HepG2 (cell line): ENCODE data around the gene COMMD8. TPM values are rescaled to one million over a fixed set of nuclear protein-coding genes. Genes with fewer than 3 reads are reported as not detected.

Experiments used
- HINFP ChIP-seq: sonication (generic); formaldehyde crosslinking; IDR thresholded peaks from 2 replicates; pipeline ENCODE4 v1.4.0; 2020; ENCODE audit warnings: low read depth, mild to moderate bottlenecking, missing genetic modification reagents
- HMG20A ChIP-seq: IDR thresholded peaks from 2 replicates; pipeline ENCODE4 v1.6.1; 2016; ENCODE audit warnings: borderline replicate concordance
- HMG20B ChIP-seq: conservative IDR thresholded peaks from 2 replicates; pipeline ENCODE4 v1.6.1; 2016; ENCODE audit warnings: missing genetic modification reagents, missing compliant biosample characterization
- HOXA3 ChIP-seq: sonication (generic); formaldehyde crosslinking; IDR thresholded peaks from 2 replicates; pipeline ENCODE4 v1.5.0; 2020; ENCODE audit warnings: missing genetic modification reagents
- KLF16 ChIP-seq, 2 experiments: sonication (generic) in 1 of 2; formaldehyde crosslinking in 1 of 2; IDR thresholded peaks; 2 replicates each; pipeline versions ENCODE4 v1.6.1 to v1.8.0; 2016 to 2023; ENCODE audit warnings: missing genetic modification reagents in 2 of 2, missing compliant biosample characterization in 1 of 2
- MIER2 ChIP-seq: IDR thresholded peaks from 2 replicates; pipeline ENCODE4 v1.6.1; 2016; ENCODE audit warnings: missing biosample characterization, missing genetic modification reagents
- NR2F2 ChIP-seq: IDR thresholded peaks from 2 replicates; pipeline ENCODE4 v1.6.1; 2012; ENCODE audit warnings: low read depth, inconsistent platforms, borderline replicate concordance
- REPIN1 ChIP-seq: sonication (generic); formaldehyde crosslinking; IDR thresholded peaks from 2 replicates; pipeline ENCODE4 v1.8.0; 2022; ENCODE audit warnings: missing genetic modification reagents, low read depth, mild to moderate bottlenecking, borderline replicate concordance
- SRSF1 ChIP-seq: fragments of 200-400 bp; formaldehyde crosslinking; optimal IDR thresholded peaks from 2 replicates; pipeline ENCODE3; 2017; ENCODE audit warnings: mild to moderate bottlenecking, low read depth, low read length, moderate library complexity
- SRSF4 ChIP-seq: fragments of 200-400 bp; formaldehyde crosslinking; IDR thresholded peaks from one replicate; pipeline ENCODE4 v1.6.1; 2018; ENCODE audit warnings: mild to moderate bottlenecking, low read depth, low read length, moderate library complexity; ENCODE audit not compliant: poor library complexity, severe bottlenecking
- ZNF501 ChIP-seq: sonication (generic); formaldehyde crosslinking; IDR thresholded peaks from 2 replicates; pipeline ENCODE4 v1.5.1; 2020; ENCODE audit warnings: mild to moderate bottlenecking, moderate library complexity, missing genetic modification reagents
- polyA plus RNA-seq, 8 experiments: library from polyadenylated mRNA; depleted of rRNA in 3 of 8; stranded (reverse) in 7 of 8; unstranded in 1 of 8; fragments of >200 nt; fragmentation: Illumina TruSeq in 4 of 8; extraction: Trizol in 4 of 8; gene quantifications; 2 replicates each; pipeline versions ENCODE4 v1.2.1 to v1.2.3, GENCODE V29; 2011 to 2016; ENCODE audit warnings: low read depth in 4 of 8, missing spikeins in 1 of 8, mixed read lengths in 1 of 8; ENCODE audit not compliant: insufficient read depth in 1 of 8
- total RNA-seq, 5 experiments: library from RNA; depleted of rRNA; stranded (reverse); fragments of >200 nt; fragmentation: Illumina TruSeq; extraction: Trizol; gene quantifications; 2 replicates each; pipeline ENCODE4 v1.2.3, GENCODE V29; 2016; ENCODE audit warnings: low read depth in 1 of 5
- TF ChIP-seq, protein P1 (sequence below), 2 experiments: fragments of 450-650 bp in 1 of 2; sonication (generic) in 1 of 2; formaldehyde crosslinking in 1 of 2; IDR thresholded peaks; 2 replicates each; pipeline versions ENCODE4 v1.6.1 to v1.8.0; 2016 to 2022; ENCODE audit warnings: antibody characterized with exemption in 1 of 2, mild to moderate bottlenecking in 1 of 2, missing genetic modification reagents in 1 of 2
- TF ChIP-seq, protein P2 (sequence below): sonication (generic); formaldehyde crosslinking; IDR thresholded peaks from 2 replicates; pipeline ENCODE4 v1.4.0; 2020; ENCODE audit warnings: mild to moderate bottlenecking, missing genetic modification reagents
- TF ChIP-seq, protein P3 (sequence below): IDR thresholded peaks from 2 replicates; pipeline ENCODE4 v1.6.1; 2018; ENCODE audit warnings: missing genetic modification reagents

Gene COMMD8
- total and polyA plus RNA-seq, 2 of the 13 experiments (the other 11 are each of a cell fraction or from before 2014, with no cell fraction given), result 7.1 to 20.3 TPM

- TF ChIP-seq, protein P1, sequence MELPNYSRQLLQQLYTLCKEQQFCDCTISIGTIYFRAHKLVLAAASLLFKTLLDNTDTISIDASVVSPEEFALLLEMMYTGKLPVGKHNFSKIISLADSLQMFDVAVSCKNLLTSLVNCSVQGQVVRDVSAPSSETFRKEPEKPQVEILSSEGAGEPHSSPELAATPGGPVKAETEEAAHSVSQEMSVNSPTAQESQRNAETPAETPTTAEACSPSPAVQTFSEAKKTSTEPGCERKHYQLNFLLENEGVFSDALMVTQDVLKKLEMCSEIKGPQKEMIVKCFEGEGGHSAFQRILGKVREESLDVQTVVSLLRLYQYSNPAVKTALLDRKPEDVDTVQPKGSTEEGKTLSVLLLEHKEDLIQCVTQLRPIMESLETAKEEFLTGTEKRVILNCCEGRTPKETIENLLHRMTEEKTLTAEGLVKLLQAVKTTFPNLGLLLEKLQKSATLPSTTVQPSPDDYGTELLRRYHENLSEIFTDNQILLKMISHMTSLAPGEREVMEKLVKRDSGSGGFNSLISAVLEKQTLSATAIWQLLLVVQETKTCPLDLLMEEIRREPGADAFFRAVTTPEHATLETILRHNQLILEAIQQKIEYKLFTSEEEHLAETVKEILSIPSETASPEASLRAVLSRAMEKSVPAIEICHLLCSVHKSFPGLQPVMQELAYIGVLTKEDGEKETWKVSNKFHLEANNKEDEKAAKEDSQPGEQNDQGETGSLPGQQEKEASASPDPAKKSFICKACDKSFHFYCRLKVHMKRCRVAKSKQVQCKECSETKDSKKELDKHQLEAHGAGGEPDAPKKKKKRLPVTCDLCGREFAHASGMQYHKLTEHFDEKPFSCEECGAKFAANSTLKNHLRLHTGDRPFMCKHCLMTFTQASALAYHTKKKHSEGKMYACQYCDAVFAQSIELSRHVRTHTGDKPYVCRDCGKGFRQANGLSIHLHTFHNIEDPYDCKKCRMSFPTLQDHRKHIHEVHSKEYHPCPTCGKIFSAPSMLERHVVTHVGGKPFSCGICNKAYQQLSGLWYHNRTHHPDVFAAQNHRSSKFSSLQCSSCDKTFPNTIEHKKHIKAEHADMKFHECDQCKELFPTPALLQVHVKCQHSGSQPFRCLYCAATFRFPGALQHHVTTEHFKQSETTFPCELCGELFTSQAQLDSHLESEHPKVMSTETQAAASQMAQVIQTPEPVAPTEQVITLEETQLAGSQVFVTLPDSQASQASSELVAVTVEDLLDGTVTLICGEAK (IDR thresholded peaks at IDR 0.05), result no peak
- TF ChIP-seq, protein P1 (CRISPR knock-in tag; IDR thresholded peaks at IDR 0.05), result no peak; the same call in 1 of the 2 replicates
- 0 out of 2 replicates have a peak, but pooled peaks have one; percentile 40 for TF ChIP-seq HINFP (CRISPR knock-in tag)
- TF ChIP-seq, protein P2, sequence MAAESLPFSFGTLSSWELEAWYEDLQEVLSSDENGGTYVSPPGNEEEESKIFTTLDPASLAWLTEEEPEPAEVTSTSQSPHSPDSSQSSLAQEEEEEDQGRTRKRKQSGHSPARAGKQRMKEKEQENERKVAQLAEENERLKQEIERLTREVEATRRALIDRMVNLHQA (CRISPR knock-in tag), result no peak
- no peak for TF ChIP-seq REPIN1 (CRISPR knock-in tag)
- TF ChIP-seq, protein P3, sequence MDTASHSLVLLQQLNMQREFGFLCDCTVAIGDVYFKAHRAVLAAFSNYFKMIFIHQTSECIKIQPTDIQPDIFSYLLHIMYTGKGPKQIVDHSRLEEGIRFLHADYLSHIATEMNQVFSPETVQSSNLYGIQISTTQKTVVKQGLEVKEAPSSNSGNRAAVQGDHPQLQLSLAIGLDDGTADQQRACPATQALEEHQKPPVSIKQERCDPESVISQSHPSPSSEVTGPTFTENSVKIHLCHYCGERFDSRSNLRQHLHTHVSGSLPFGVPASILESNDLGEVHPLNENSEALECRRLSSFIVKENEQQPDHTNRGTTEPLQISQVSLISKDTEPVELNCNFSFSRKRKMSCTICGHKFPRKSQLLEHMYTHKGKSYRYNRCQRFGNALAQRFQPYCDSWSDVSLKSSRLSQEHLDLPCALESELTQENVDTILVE (CRISPR knock-in tag), result no peak
- TF ChIP-seq NR2F2, result no peak
- peak; percentile 79 for TF ChIP-seq HOXA3
- TF ChIP-seq SRSF1, result no peak
- TF ChIP-seq KLF16 (CRISPR knock-in tag; IDR thresholded peaks at IDR 0.05), result 0 out of 4 replicates have a peak, but pooled peaks of 1 of the 2 experiments have one; percentile 53
- no peak for TF ChIP-seq HMG20B (CRISPR knock-in tag)
- TF ChIP-seq SRSF4, result no peak
- no peak for TF ChIP-seq MIER2 (CRISPR knock-in tag)
- 0 out of 2 replicates have a peak, but pooled peaks have one; percentile 26 for TF ChIP-seq HMG20A (CRISPR knock-in tag)
- TF ChIP-seq ZNF501 (CRISPR knock-in tag), result no peak
Measured at GRCh38 chr4:47485047-47485692, 21.7 kb upstream of the COMMD8 start, which contains the start of gene ATP10D (continued).
